ENCODE data around the gene TRAPPC1.

- TF ChIP-seq POLR2A (IDR thresholded peaks at IDR 0.05) (no peak), CTCF (IDR thresholded peaks at IDR 0.05) (no peak)
Observed at GRCh38 chr17:7951143-7951792, 19.5 kb upstream of the TRAPPC1 start.
